Astrocyte of the cerebellum (primary cell): Measurements from ENCODE around the gene HMX1.

Experiments used
- DNase-seq: peaks from one replicate; pipeline ENCODE4 v3.0.0-alpha.2; 2011; ENCODE audit warnings: low read depth
- H3K4me3 ChIP-seq: 2 replicates; pipeline ENCODE4 v1.5.1; 2011; ENCODE audit warnings: mild to moderate bottlenecking, low read depth, low read length, moderate library complexity
- CTCF ChIP-seq: IDR thresholded peaks from 2 replicates; pipeline ENCODE4 v1.5.1; 2012; ENCODE audit warnings: low read length, low read depth, moderate library complexity, mild to moderate bottlenecking; ENCODE audit errors: missing control alignments
- in situ Hi-C: cut with HindIII; loops from 2 replicates; pipeline ENCODE4 v1.10.0; 2017; ENCODE audit warnings: low sequenced_read_pairs

The HMX1 gene

GRCh38 chr4:8897251-8898167 is 25.9 kb upstream of the HMX1 start:
- no peak for TF ChIP-seq CTCF
- DNase-seq, result no peak
- in situ Hi-C loops, result no loop called here
- no peak overlapping the region for H3K4me3 ChIP-seq

GRCh38 chr4:8896506-8896905 is 24.9 kb upstream of the HMX1 start:
- in situ Hi-C loops, result no loop called here
- no peak for TF ChIP-seq CTCF
- H3K4me3 ChIP-seq, result no peak overlapping the region
- no peak for DNase-seq

GRCh38 chr4:8896071-8896470 is 24.4 kb upstream of the HMX1 start:
- H3K4me3 ChIP-seq, result no peak overlapping the region
- TF ChIP-seq CTCF, result no peak
- in situ Hi-C loops, result no loop called here
- DNase-seq, result no peak

- in situ Hi-C loops, result no loop called here
- DNase-seq, result no peak
- H3K4me3 ChIP-seq, result no peak overlapping the region
- TF ChIP-seq CTCF, result no peak
Measured at GRCh38 chr4:8895295-8895694, 23.7 kb upstream of the HMX1 start.

- DNase-seq, result no peak
- in situ Hi-C loops, result no loop called here
- TF ChIP-seq CTCF, result no peak
- H3K4me3 ChIP-seq, result no peak overlapping the region
Measured at GRCh38 chr4:8894424-8894816, 22.8 kb upstream of the HMX1 start.

GRCh38 chr4:8893624-8894423 is 22.2 kb upstream of the HMX1 start:
- no peak for DNase-seq
- no peak for TF ChIP-seq CTCF
- in situ Hi-C loops, result no loop called here
- no peak overlapping the region for H3K4me3 ChIP-seq
